ENCODE data around the gene ARRDC4. TPM values are rescaled to one million over a fixed set of nuclear protein-coding genes. Genes with fewer than 3 reads are reported as not detected.

Gene ARRDC4
- total and polyA plus RNA-seq, 2 experiments from 2014 or later, result 24.7 to 35.2 TPM

- Histone ChIP-seq H3K9me3 (ENCODE audit: low read depth) (no peaks in the 10 kb centered on the region), H3K27me3 (no peaks in the 10 kb centered on the region), H3K4me3 (no peak overlapping the region), H3K36me3 (no peaks in the 10 kb centered on the region), H3K27ac (no peak overlapping the region), H3K4me1 (ENCODE audit: low read depth) (no peaks in the 10 kb centered on the region)
- no peak for TF ChIP-seq CTCF (IDR thresholded peaks at IDR 0.05; ENCODE audit: low read depth, low read length)
- no peak for DNase-seq (ENCODE audit: low read depth in 1 of 2, low spot score in 1 of 2)
These were observed 38.0 kb downstream of the ARRDC4 start for GRCh38 chr15:97998307-97999071.

GRCh38 chr15:98000249-98001203 is 40.0 kb downstream of the ARRDC4 start:
- no peak for TF ChIP-seq CTCF (IDR thresholded peaks at IDR 0.05; ENCODE audit: low read depth, low read length)
- Histone ChIP-seq H3K4me3 (no peak overlapping the region), H3K9me3 (ENCODE audit: low read depth) (no peaks in the 10 kb centered on the region), H3K27ac (no peak overlapping the region), H3K4me1 (ENCODE audit: low read depth) (no peaks in the 10 kb centered on the region), H3K27me3 (no peaks in the 10 kb centered on the region), H3K36me3 (no peaks in the 10 kb centered on the region)
- no peak for DNase-seq (ENCODE audit: low read depth in 1 of 2, low spot score in 1 of 2)

- Histone ChIP-seq H3K4me1 (ENCODE audit: low read depth) (no peaks in the 10 kb centered on the region), H3K4me3 (no peak overlapping the region), H3K9me3 (ENCODE audit: low read depth) (no peaks in the 10 kb centered on the region), H3K36me3 (no peaks in the 10 kb centered on the region), H3K27me3 (no peaks in the 10 kb centered on the region), H3K27ac (no peak overlapping the region)
- TF ChIP-seq CTCF (IDR thresholded peaks at IDR 0.05; ENCODE audit: low read depth, low read length), result no peak
- DNase-seq (ENCODE audit: low read depth in 1 of 2, low spot score in 1 of 2), result no peak
These were observed 41.2 kb downstream of the ARRDC4 start for GRCh38 chr15:98001663-98002194.

GRCh38 chr15:98002419-98002818 is 41.9 kb downstream of the ARRDC4 start:
- no peak for TF ChIP-seq CTCF (IDR thresholded peaks at IDR 0.05; ENCODE audit: low read depth, low read length)
- no peak overlapping the region for H3K4me3 ChIP-seq
- H3K27ac ChIP-seq, result no peak overlapping the region
- H3K36me3 ChIP-seq, result no peaks in the 10 kb centered on the region
- no peaks in the 10 kb centered on the region for H3K27me3 ChIP-seq
- DNase-seq (ENCODE audit: low read depth in 1 of 2, low spot score in 1 of 2), result no peak
- no peaks in the 10 kb centered on the region for H3K9me3 ChIP-seq (ENCODE audit: low read depth)
- H3K4me1 ChIP-seq (ENCODE audit: low read depth), result no peaks in the 10 kb centered on the region

- no peaks in the 10 kb centered on the region for H3K36me3 ChIP-seq
- no peak for TF ChIP-seq CTCF (IDR thresholded peaks at IDR 0.05; ENCODE audit: low read depth, low read length)
- no peaks in the 10 kb centered on the region for H3K4me1 ChIP-seq (ENCODE audit: low read depth)
- H3K9me3 ChIP-seq (ENCODE audit: low read depth), result no peaks in the 10 kb centered on the region
- no peaks in the 10 kb centered on the region for H3K27me3 ChIP-seq
- DNase-seq (ENCODE audit: low read depth in 1 of 2, low spot score in 1 of 2), result no peak
- no peak overlapping the region for H3K4me3 ChIP-seq
- no peak overlapping the region for H3K27ac ChIP-seq
These were observed 42.4 kb downstream of the ARRDC4 start for GRCh38 chr15:98002866-98003265.

All from cardiac muscle cell (in vitro differentiated cells and primary cell).